ENCODE results near the gene CAPZB.

DNA sequence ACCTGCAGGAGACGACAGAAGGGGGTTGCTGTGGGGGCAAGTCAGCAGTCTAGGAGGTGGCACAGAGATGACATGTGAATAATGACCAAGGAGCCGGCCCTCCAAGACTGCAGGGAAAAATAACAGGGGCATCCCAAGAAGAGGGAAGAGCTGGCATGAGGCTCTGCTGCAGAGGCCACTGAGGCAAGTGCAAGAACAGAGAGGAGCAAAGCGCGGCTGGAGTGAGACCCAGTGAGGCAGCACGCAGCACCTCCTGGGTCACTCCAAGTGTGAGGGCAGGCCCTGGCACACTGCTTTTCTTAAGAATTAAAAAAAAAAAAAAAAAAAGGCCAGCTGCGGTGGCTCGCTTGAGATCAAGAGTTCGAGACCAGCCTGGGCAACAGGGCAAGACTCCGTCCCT is 93.1 kb downstream of the CAPZB start:
- TF ChIP-seq, protein P1, sequence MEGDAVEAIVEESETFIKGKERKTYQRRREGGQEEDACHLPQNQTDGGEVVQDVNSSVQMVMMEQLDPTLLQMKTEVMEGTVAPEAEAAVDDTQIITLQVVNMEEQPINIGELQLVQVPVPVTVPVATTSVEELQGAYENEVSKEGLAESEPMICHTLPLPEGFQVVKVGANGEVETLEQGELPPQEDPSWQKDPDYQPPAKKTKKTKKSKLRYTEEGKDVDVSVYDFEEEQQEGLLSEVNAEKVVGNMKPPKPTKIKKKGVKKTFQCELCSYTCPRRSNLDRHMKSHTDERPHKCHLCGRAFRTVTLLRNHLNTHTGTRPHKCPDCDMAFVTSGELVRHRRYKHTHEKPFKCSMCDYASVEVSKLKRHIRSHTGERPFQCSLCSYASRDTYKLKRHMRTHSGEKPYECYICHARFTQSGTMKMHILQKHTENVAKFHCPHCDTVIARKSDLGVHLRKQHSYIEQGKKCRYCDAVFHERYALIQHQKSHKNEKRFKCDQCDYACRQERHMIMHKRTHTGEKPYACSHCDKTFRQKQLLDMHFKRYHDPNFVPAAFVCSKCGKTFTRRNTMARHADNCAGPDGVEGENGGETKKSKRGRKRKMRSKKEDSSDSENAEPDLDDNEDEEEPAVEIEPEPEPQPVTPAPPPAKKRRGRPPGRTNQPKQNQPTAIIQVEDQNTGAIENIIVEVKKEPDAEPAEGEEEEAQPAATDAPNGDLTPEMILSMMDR (IDR thresholded peaks at IDR 0.05), result no peak
- no peak for TF ChIP-seq POLR2A (IDR thresholded peaks at IDR 0.05)
- TF ChIP-seq POLR2AphosphoS5 (IDR thresholded peaks at IDR 0.05), result no peak
- no peak for TF ChIP-seq EP300 (IDR thresholded peaks at IDR 0.05; ENCODE audit: low read depth)

Data from transverse colon (tissue), 4 donors.